Measurements from ENCODE around the gene DAND5.

GRCh38 chr19:12979974-12980373 lies 10.6 kb downstream of the DAND5 start:
- TF ChIP-seq SMC3 (IDR thresholded peaks at IDR 0.05; ENCODE audit: low read length): no peak
- no peak for TF ChIP-seq NBN (conservative IDR thresholded peaks at IDR 0.05)
- TF ChIP-seq PRDM4 (CRISPR knock-in tag; IDR thresholded peaks at IDR 0.05; ENCODE audit: borderline replicate concordance): no peak
- no peak for TF ChIP-seq SMARCE1 (IDR thresholded peaks at IDR 0.05; ENCODE audit: borderline replicate concordance)
- TF ChIP-seq KDM4B (CRISPR knock-in tag; IDR thresholded peaks at IDR 0.05): no peak

All from HepG2 (cell line).